Fibroblast of pulmonary artery (primary cell): ENCODE results near the gene PLIN4.
A peak's percentile ranks its signal among the peaks of the same experiment; 100 is the strongest.
"Not testable (repeated sequence)": the region's sequence is repeated elsewhere in the genome, so short reads cannot be mapped to it uniquely, and the experiment has no call there.

Experiments
- DNase-seq: peaks from one replicate; pipeline ENCODE4 v3.0.0-alpha.2; 2010; ENCODE audit warnings: low read depth
- H3K4me3 ChIP-seq: replicated peaks from 2 replicates; pipeline ENCODE4 v1.5.1; 2011; ENCODE audit warnings: low read depth, mild to moderate bottlenecking, control low read depth, low read length, moderate library complexity
- CTCF ChIP-seq: IDR thresholded peaks from 2 replicates; pipeline ENCODE4 v1.5.1; 2011; ENCODE audit warnings: mild to moderate bottlenecking, control low read depth, low read length, inconsistent platforms; ENCODE audit errors: missing control alignments

PLIN4 gene

GRCh38 chr19:4531562-4532165 is 13.4 kb upstream of the PLIN4 start:
- no peak overlapping the region for H3K4me3 ChIP-seq
- no peak for TF ChIP-seq CTCF
- no peak for DNase-seq

GRCh38 chr19:4529924-4530522 is 11.7 kb upstream of the PLIN4 start:
- H3K4me3 ChIP-seq, result no peak overlapping the region
- no peak for TF ChIP-seq CTCF
- no peak for DNase-seq

- TF ChIP-seq CTCF, result no peak
- H3K4me3 ChIP-seq, result no peak overlapping the region
- no peak for DNase-seq
Observed at GRCh38 chr19:4528843-4529242, 10.6 kb upstream of the PLIN4 start.

GRCh38 chr19:4527377-4527776 is 9.1 kb upstream of the PLIN4 start:
- H3K4me3 ChIP-seq, DNase-seq: not testable (repeated sequence)

GRCh38 chr19:4525563-4526002 is 7.3 kb upstream of the PLIN4 start:
- TF ChIP-seq CTCF, result no peak
- DNase-seq, result no peak
- no peak overlapping the region for H3K4me3 ChIP-seq

GRCh38 chr19:4524808-4525562 is 6.7 kb upstream of the PLIN4 start:
- no peak overlapping the region for H3K4me3 ChIP-seq
- DNase-seq, result peak; percentile 58
- peak; percentile 90 for TF ChIP-seq CTCF

- TF ChIP-seq CTCF, result peak; percentile 76
- DNase-seq, result peak; percentile 49
- no peak overlapping the region for H3K4me3 ChIP-seq
Observed at GRCh38 chr19:4523306-4524110, 5.2 kb upstream of the PLIN4 start.
